ENCODE data around the gene GULP1.

DNA sequence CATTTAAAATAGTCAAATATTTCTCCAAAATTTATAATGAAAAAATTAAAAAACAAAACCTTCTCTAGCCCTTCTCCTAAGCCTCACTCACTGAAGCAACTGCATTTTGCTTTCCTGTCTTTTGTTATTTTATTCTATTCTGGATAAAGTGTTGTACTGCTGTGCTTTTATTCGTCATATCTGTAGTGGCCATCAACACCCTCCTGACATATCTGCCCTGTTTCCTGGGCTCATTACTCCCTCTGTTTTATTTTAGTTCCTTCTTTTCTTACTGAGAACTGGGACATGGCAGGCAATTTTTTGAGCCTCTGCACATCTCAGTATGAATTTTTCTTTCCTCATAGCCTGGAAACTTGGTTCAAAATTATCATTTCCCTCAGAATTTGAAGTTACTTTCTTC is 224.2 kb downstream of the GULP1 start:
- TF ChIP-seq, protein P1, sequence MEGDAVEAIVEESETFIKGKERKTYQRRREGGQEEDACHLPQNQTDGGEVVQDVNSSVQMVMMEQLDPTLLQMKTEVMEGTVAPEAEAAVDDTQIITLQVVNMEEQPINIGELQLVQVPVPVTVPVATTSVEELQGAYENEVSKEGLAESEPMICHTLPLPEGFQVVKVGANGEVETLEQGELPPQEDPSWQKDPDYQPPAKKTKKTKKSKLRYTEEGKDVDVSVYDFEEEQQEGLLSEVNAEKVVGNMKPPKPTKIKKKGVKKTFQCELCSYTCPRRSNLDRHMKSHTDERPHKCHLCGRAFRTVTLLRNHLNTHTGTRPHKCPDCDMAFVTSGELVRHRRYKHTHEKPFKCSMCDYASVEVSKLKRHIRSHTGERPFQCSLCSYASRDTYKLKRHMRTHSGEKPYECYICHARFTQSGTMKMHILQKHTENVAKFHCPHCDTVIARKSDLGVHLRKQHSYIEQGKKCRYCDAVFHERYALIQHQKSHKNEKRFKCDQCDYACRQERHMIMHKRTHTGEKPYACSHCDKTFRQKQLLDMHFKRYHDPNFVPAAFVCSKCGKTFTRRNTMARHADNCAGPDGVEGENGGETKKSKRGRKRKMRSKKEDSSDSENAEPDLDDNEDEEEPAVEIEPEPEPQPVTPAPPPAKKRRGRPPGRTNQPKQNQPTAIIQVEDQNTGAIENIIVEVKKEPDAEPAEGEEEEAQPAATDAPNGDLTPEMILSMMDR (tag by site-specific recombination; IDR thresholded peaks at IDR 0.05), result no peak
- no peak for TF ChIP-seq PRDM1 (tag by site-specific recombination; IDR thresholded peaks at IDR 0.05)

All from HEK293 (cell line).